Measurements from ENCODE around the gene TTC7B.
"Not testable (repeated sequence)": the region's sequence is repeated elsewhere in the genome, so short reads cannot be mapped to it uniquely, and the experiment has no call there.

TTC7B gene

GRCh38 chr14:90830931-90831701 lies 14.9 kb upstream of the TTC7B start:
- DNase-seq = no peak

- DNase-seq = no peak
Observed at GRCh38 chr14:90829677-90830076, 13.4 kb upstream of the TTC7B start.

- peak in 4 of 14 donors; percentile 31 to 57 (median 51) for DNase-seq
Observed at GRCh38 chr14:90828642-90829487, 12.6 kb upstream of the TTC7B start.

GRCh38 chr14:90827919-90828610 lies 11.8 kb upstream of the TTC7B start:
- peak; percentile 77 to 94 (median 90) for DNase-seq

- DNase-seq = not testable (repeated sequence)
Observed at GRCh38 chr14:90823542-90823941, 7.3 kb upstream of the TTC7B start.

- no peak for DNase-seq
Observed at GRCh38 chr14:90820958-90821357, 4.7 kb upstream of the TTC7B start.

- no peak for DNase-seq
Observed at GRCh38 chr14:90819734-90820393, 3.6 kb upstream of the TTC7B start.

- no peak for DNase-seq
Observed at GRCh38 chr14:90818715-90819114, 2.5 kb upstream of the TTC7B start.

- DNase-seq = no peak
Observed at GRCh38 chr14:90816681-90817436, 629 bp upstream of the TTC7B start.

- DNase-seq = no peak
Observed at GRCh38 chr14:90815572-90815821, 733 bp downstream of the TTC7B start.

GRCh38 chr14:90814806-90815571 lies 1.2 kb downstream of the TTC7B start:
- DNase-seq = no peak

- no peak for DNase-seq
Observed at GRCh38 chr14:90813442-90813841, 2.8 kb downstream of the TTC7B start.

GRCh38 chr14:90812109-90812508 lies 4.1 kb downstream of the TTC7B start:
- no peak for DNase-seq

- DNase-seq = no peak
Observed at GRCh38 chr14:90811641-90812040, 4.6 kb downstream of the TTC7B start.

- peak in 1 of 14 donors; percentile 60 for DNase-seq
Observed at GRCh38 chr14:90810806-90811205, 5.4 kb downstream of the TTC7B start.

- DNase-seq = peak in 1 of 14 donors; percentile 60
Observed at GRCh38 chr14:90809530-90810312, 6.5 kb downstream of the TTC7B start.

GRCh38 chr14:90808759-90809529 lies 7.3 kb downstream of the TTC7B start:
- no peak for DNase-seq

GRCh38 chr14:90807060-90807459 lies 9.2 kb downstream of the TTC7B start:
- no peak for DNase-seq

Data from C1 segment of cervical spinal cord (tissue), 14 donors.